Occipital lobe (tissue), 2 donors: ENCODE measurements around the gene NKIRAS2. TPM values are rescaled to one million over a fixed set of nuclear protein-coding genes. Genes with fewer than 3 reads are reported as not detected.

ENCODE experiments used
- DNase-seq: peaks from one replicate; lab custom pipeline; 2025; lab: John Stamatoyannopoulos, UW
- total RNA-seq: library from RNA; depleted of rRNA; stranded (reverse); fragments of >200 nt; gene quantifications from one replicate; pipeline ENCODE4 v1.2.3, GENCODE V29; 2014

NKIRAS2 gene
- total RNA-seq, 1 donor from 2014 or later = 31.5 TPM

DNA sequence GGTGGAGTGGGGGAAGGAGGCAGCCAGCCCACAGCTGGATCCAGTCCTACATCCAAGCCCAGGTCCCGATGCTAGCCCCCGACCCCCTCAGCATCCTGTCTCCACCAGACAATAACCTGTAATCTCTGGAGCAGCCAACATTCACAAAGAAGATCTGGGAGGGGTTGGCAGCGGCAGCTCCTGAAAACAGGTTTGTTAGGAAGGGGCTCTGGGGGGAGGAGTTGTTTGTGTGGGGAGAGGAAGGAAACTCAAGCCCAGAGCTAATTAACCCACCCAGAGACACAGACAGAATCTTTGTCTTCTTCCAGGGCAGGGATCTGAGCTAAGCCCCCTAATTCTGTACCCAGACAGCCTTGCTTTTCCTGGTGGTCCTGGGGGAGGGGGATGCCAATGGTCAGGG lies 35.1 kb downstream of the NKIRAS2 start:
- DNase-seq = no peak

DNA sequence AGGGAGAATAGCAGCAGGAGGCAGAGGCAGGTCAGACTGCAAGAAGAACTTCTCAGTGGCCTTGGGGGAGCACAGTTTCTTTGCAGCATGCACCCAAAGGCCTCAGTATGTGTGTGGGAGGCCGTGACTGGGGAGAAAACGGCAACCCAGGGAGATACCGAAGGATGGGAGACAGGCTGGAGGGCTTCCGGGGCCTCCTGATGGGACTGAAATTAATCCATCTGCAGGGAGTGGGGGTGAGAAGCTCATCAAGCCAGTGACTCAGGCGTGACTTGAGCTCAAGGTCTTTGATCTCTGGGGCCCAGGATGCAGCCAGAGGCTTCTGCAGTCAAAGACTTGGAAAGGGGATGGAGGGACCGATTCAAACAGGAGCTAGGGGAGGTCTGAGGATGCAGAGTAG lies 35.6 kb downstream of the NKIRAS2 start:
- DNase-seq = no peak

- DNase-seq = no peak
Observed at GRCh38 chr17:42056635-42057034, 36.7 kb downstream of the NKIRAS2 start.

GRCh38 chr17:42058063-42058462 lies 38.2 kb downstream of the NKIRAS2 start:
- no peak for DNase-seq

GRCh38 chr17:42059815-42060214 lies 39.9 kb downstream of the NKIRAS2 start:
- no peak for DNase-seq

DNA sequence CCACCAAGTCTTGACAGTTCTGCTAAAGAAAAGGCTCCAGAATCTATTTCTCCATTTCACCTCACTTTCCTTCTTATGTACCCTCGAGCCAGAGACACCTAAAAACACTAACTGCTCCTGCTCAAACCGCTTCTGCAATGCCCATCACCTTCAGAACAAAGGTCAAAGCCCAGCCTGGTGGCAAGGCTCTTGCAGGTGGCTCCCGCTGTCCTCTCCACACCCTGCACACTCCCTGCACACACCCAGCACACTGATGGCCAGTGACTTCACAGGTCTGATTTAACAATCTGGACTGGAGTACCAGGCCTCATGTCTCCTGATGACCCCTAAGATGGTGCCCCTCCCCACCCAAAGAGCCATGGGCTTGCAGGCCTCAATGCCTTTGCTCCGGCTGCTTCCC lies 40.3 kb downstream of the NKIRAS2 start:
- DNase-seq = no peak

DNA sequence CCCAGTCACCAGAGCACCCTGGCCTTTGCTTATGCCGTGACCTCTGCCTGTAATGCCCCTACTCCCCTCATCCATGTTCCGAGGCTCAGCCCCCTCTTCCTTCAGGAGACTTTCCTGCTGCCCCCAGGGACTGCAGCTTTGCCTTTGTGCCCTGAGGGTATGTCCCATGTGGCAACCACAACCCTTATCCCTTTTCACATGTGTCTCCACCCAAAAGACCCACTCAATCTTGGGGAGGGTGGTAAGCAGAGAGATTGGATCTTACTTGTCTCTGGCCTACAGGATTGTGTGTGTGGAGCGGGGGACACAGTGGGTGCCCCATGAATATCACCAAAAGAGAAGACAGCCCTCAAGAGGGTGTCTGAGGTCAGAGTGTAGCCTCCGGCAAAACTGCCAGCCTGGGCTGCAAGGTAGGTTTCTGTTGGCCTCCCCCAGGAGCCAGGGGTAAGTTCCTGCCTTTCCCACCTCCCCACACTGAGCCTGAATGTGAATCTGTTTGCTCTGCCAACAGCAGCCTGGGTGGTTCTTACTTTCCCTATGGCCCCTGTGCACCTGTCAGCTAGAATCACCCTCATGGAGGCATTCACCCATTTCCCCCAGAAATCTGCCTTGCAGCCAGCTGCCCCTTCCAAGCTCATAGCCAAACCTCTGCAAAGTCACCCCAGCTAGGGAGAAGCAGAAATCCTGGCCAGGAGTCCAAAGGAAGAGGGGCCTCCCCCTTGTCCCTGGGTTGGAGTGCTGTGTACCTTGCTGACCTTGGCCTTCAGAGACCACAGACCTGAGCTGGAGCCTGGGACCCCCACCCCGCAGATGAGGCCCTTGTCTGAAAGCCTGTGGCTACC lies 42.0 kb downstream of the NKIRAS2 start:
- no peak for DNase-seq

DNA sequence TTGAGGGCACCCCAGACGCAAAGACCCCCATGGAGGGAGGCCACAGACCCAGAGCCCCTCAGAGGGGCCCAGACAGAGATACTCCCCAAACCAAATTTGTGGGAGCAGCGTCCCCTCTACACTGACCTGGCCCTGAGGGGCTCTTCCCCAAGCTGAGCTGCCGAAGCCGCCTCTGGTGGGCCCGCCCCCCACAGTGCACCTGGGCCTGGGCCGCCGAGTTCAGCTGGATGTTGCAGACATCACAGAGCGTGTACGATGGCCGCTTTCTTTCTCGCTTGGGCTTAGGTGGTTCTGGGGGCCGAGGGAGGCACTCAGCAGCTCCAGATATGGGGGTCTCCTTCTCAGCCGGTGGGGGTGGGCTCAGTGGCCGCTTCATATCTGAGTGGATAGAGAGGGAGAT lies 42.8 kb downstream of the NKIRAS2 start:
- DNase-seq = no peak

GRCh38 chr17:42065201-42065600 lies 45.3 kb downstream of the NKIRAS2 start:
- no peak for DNase-seq

- DNase-seq = peak; percentile 4
Observed at GRCh38 chr17:42067371-42068091, 47.6 kb downstream of the NKIRAS2 start.

GRCh38 chr17:42068979-42069378 lies 49.1 kb downstream of the NKIRAS2 start:
- no peak for DNase-seq

DNA sequence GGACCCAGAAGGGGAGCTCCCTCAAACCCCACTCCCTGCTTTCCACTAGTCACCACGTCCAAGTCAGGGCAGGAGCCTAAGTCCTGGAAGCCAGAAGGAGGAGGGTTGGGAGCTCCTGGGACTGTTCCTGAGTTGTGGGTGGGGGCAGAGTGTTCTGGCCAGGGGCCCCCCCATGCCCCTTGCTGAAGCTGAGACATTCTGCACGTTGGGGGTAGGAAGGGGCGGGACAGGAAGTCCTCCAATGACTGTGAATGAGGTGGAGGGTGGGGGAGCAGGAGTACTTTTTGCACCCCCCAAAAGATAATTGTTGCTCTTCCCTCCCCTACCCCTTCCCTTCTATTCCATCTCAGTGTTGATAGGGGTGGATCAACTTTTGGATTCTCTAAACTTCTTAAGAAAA lies 51.9 kb downstream of the NKIRAS2 start:
- no peak for DNase-seq

DNA sequence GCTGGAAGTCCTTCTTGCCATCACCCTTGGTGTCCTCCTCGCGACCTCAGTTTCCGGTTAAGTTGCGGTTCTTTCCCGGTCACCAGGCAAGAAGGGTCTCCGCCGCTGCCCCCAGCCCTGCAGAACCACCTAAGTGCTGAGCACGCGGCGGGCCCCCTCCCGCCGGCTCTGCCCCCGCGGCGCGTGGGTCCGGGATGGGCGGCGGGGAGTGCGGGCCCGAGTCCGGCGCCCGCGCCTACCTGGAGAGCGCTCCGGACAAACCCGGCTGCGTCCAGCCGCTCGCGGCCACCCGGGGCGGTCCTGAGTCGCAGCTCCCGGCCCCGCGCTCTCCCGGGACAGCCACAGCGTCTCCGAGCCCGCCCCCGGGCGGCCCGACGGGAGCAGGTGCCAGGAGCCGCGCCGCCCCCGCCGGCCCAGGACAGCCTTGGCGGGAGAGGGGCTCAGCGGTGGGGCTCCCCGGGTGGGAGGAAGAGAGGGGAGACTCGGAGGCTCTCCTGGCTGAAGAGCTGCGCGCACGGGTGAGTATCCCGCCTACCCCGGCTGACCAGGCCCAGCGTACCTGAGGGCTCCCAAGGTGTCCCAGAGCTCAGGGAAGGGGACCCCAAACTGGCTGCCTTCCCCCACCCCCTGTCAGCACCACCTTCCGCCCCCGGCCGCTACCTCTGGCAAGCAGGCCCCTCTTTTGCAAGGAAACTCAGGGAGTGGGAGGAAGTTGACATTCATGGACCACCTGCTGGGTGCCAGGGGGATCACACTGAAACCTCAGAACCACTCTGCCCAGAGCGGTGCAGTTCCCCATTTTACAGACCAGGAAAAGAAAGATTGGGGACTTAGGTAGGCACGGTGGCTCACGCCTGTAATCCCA lies 52.7 kb downstream of the NKIRAS2 start:
- DNase-seq = no peak

Other genes starting within 250 kb of the NKIRAS2 start
- gene JUP, start 233.4 kb upstream of the NKIRAS2 start, total RNA-seq = 37.4 TPM
- 10.3 TPM for gene P3H4, start 208.1 kb upstream of the NKIRAS2 start, total RNA-seq
- 11.2 TPM for gene FKBP10, start 207.1 kb upstream of the NKIRAS2 start, total RNA-seq
- 85.8 TPM for gene NT5C3B, start 183.9 kb upstream of the NKIRAS2 start, total RNA-seq
- not detected for gene KLHL10, start 182.3 kb upstream of the NKIRAS2 start, total RNA-seq
- 74.9 TPM for gene KLHL11, start 154.7 kb upstream of the NKIRAS2 start, total RNA-seq
- 118 TPM for gene ACLY, start 101.1 kb upstream of the NKIRAS2 start, total RNA-seq
- gene ODAD4, start 89.5 kb upstream of the NKIRAS2 start, total RNA-seq = 1.6 TPM
- gene CNP, start 53.3 kb upstream of the NKIRAS2 start, total RNA-seq = 40.7 TPM
- 78.0 TPM for gene DNAJC7, start 2.7 kb upstream of the NKIRAS2 start, total RNA-seq
- gene C17orf113, start 30.5 kb downstream of the NKIRAS2 start, total RNA-seq = 3.7 TPM
- gene ZNF385C, start 78.4 kb downstream of the NKIRAS2 start, total RNA-seq = 0.31 TPM
- 1.1 TPM for gene DHX58, start 92.6 kb downstream of the NKIRAS2 start, total RNA-seq
- gene KAT2A, start 101.3 kb downstream of the NKIRAS2 start, total RNA-seq = 9.0 TPM
- gene HSPB9, start 102.7 kb downstream of the NKIRAS2 start, total RNA-seq = not detected
- 35.1 TPM for gene RAB5C, start 134.9 kb downstream of the NKIRAS2 start, total RNA-seq
- 0.31 TPM for gene KCNH4, start 161.1 kb downstream of the NKIRAS2 start, total RNA-seq
- not detected for gene HCRT, start 165.4 kb downstream of the NKIRAS2 start, total RNA-seq
- gene GHDC, start 174.4 kb downstream of the NKIRAS2 start, total RNA-seq = 5.5 TPM